ENCODE measurements around the gene PCDHGC3.

- TF ChIP-seq CREB1 (IDR thresholded peaks at IDR 0.05; ENCODE audit: low read depth): no peak
- TF ChIP-seq TAF1 (IDR thresholded peaks at IDR 0.05; ENCODE audit: low read depth): no peak
- TF ChIP-seq TEAD4 (IDR thresholded peaks at IDR 0.05): no peak
- TF ChIP-seq EP300 (IDR thresholded peaks at IDR 0.05; ENCODE audit: borderline replicate concordance): no peak
- no peak for TF ChIP-seq NFIC (IDR thresholded peaks at IDR 0.05)
- TF ChIP-seq YY1 (IDR thresholded peaks at IDR 0.05; ENCODE audit: low read depth): no peak
These were observed 41.5 kb downstream of the PCDHGC3 start for GRCh38 chr5:141517312-141517711.
